Stimulated activated CD8-positive, alpha-beta memory T cell treated with anti-CD3 and anti-CD28 coated beads, Interleukin-12 subunit alpha, Interleukin-12 subunit beta, amount 100 ng/mL, for 24 hours (primary cell): ENCODE data around the gene ATP1A2.

Experiments
- DNase-seq: peaks from one replicate; pipeline ENCODE4 v3.0.0-alpha.2; 2020; ENCODE audit errors: extremely low read depth

The ATP1A2 gene

GRCh38 chr1:160085686-160086455 is 29.7 kb upstream of the ATP1A2 start:
- DNase-seq: peak; percentile 61

- no peak for DNase-seq
Observed at GRCh38 chr1:160086456-160086892, 29.1 kb upstream of the ATP1A2 start.

- DNase-seq: no peak
Observed at GRCh38 chr1:160087118-160087662, 28.4 kb upstream of the ATP1A2 start.

- DNase-seq: no peak
Observed at GRCh38 chr1:160089883-160090282, 25.7 kb upstream of the ATP1A2 start.

- DNase-seq: no peak
Observed at GRCh38 chr1:160090760-160091159, 24.8 kb upstream of the ATP1A2 start.

GRCh38 chr1:160091666-160092223 is 23.8 kb upstream of the ATP1A2 start:
- no peak for DNase-seq

- DNase-seq: no peak
Observed at GRCh38 chr1:160092366-160093068, 23.0 kb upstream of the ATP1A2 start.

GRCh38 chr1:160093069-160093395 is 22.5 kb upstream of the ATP1A2 start:
- no peak for DNase-seq

- no peak for DNase-seq
Observed at GRCh38 chr1:160093624-160094290, 21.8 kb upstream of the ATP1A2 start.

- no peak for DNase-seq
Observed at GRCh38 chr1:160094291-160094625, 21.3 kb upstream of the ATP1A2 start.

- no peak for DNase-seq
Observed at GRCh38 chr1:160094806-160095205, 20.8 kb upstream of the ATP1A2 start.

GRCh38 chr1:160095382-160096105 is 20.0 kb upstream of the ATP1A2 start:
- DNase-seq: no peak

GRCh38 chr1:160096274-160097116 is 19.1 kb upstream of the ATP1A2 start:
- no peak for DNase-seq

GRCh38 chr1:160097151-160097910 is 18.2 kb upstream of the ATP1A2 start:
- no peak for DNase-seq

- peak; percentile 83 for DNase-seq
Observed at GRCh38 chr1:160097911-160098851, 17.4 kb upstream of the ATP1A2 start, which contains the start of gene IGSF8. IGSF8 (minus strand) TSS chr1:160098619; CDS start chr1:160098472, 147 bp downstream.

- DNase-seq: peak; percentile 93
Observed at GRCh38 chr1:160098852-160099561, 16.6 kb upstream of the ATP1A2 start.

- no peak for DNase-seq
Observed at GRCh38 chr1:160099716-160100375, 15.7 kb upstream of the ATP1A2 start.
